CD4-positive, alpha-beta T cell treated with Interleukin-17A for 4 hours (primary cell): ENCODE measurements around the gene ZSWIM5.
A peak's percentile ranks its signal among the peaks of the same experiment; 100 is the strongest.
"Not testable (repeated sequence)": the region's sequence is repeated elsewhere in the genome, so short reads cannot be mapped to it uniquely, and the experiment has no call there.

Experiments
- DNase-seq: peaks from one replicate; pipeline ENCODE4 v3.0.0-alpha.2; 2020; ENCODE audit warnings: mixed read lengths

The ZSWIM5 gene

DNA sequence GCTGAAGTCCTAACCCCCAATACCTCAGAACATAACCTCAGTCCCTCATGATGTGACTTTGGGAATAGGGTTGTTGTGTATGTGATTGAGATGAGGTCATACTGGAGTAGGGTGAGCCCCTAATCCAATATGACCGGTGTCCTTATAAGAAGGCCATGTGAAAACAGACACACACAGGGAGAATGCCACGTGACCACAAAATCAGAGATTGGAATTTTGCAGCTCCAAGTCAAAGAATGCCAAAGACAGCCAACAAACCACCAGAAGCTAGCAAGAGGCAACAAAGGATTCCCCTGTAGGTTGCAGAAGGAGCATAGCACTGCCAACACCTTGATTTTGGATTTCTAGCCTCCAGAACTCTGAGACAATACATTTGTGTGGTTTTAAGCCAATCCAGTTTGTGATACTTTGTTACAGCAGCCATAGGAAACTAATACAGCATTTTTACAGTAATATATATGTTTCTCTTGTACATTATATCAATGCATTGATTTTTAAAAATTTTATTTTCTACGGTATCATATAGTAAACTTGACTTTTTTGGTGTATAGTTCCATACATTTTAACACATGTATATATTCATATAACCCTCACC lies 5.4 kb downstream of the ZSWIM5 start:
- DNase-seq, result no peak

DNA sequence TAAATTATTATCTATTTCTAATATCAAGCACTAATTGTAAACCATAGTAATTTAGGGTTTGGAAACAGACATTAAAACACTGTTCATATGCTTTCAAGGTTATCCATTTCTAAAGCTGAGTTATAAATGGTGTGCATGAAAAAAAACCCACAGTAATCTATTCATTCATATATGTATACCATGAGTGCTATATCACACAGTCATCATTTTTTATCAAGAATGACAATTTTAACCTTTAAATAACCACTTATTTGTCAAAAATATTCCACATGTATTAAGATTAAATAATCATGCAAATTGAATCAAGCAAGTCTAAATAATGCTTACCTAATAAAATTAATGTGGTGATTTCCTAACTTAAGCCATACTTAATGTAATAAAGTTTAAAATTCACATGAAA lies 6.0 kb downstream of the ZSWIM5 start:
- DNase-seq, result no peak

DNA sequence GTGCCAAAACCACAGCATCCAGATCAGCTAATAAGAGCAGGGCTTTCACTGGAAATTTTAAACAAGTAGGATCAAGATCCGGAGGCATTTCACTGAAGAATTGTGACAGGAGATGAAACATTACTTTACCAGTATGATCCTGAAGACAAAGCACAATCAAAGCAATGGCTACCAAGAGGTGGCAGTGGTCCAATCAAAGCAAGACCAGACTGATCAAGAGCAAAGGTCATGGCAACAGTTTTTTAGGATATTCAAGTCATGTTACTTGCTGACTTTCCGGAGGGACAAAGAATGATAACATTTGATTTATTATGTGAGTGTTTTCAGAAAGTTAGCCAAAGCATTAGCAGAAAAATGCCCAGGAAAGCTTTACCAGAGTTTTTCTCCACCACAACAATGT lies 8.2 kb downstream of the ZSWIM5 start:
- DNase-seq, result no peak

DNA sequence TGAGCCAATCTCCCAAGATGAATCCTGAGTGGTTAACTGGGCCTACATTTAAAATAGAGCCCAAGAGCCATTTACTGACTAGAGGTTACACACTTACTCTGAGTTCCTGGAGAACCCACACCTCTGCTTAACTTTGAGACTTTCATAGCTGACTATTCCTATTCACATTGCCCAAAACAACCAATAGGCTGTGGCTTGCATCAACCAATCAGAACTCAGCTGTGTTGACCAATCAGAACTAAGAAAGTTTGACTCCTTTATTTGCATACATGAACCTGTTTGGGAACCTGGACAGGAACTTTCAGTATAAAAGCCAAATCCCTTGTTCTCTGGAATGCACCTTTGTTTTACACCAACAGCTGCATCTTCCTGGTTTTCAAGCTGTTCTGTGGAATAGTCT lies 9.5 kb downstream of the ZSWIM5 start:
- DNase-seq, result no peak

DNA sequence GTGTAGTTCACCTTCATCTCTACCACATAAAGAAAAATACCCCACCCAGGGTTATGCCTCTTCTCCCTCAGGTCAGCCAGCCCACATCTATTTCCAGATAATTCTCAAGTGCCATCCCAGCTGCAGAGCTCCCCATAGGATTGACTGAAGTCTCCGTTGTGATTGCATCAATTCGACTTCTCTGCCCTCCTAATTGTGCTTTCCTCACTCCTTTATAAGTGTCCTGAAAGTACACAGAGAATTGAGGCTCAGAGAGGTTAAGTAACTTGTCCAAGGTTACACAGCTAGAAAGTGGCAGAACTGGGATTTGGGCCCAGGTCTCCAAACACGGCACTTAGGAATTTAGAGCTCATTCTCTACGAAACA lies 15.0 kb downstream of the ZSWIM5 start:
- DNase-seq, result no peak

DNA sequence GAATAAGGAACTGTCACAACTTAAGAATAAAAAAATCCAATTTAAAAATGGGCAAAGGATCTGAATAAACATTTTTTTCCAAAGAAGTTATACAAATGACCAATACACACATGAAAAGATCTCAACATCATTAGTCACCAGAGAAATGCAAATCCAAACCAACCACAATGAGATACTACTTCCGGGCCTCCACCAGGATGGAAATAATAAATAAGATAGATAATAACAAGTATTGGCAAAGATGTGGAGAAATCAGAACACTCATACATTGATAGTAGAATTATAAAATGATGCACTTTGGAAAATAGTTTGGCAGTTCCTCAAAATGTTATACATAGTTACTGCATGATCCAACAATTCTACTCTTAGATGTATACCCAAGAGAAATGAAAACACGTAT lies 18.7 kb downstream of the ZSWIM5 start:
- no peak for DNase-seq

DNA sequence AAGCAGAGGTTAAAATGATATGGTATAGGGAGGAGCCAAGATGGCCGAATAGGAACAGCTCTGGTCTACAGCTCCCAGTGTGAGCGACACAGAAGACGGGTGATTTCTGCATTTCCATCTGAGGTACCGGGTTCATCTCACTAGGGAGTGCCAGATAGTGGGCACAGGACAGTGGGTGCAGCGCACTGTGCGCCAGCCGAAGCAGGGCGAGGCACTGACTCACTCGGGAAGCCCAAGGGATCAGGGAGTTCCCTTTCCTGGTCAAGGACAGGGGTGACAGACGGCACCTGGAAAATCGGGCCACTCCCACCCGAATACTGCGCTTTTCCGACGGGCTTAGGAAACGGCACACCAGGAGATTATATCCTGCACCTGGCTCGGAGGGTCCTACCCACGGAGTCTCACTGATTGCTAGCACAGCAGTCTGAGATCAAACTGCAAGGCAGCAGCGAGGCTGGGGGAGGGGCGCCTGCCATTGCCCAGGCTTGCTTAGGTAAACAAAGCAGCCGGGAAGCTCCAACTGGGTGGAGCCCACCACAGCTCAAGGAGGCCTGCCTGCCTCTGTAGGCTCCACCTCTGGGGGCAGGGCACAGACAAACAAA lies 26.4 kb downstream of the ZSWIM5 start:
- DNase-seq, result not testable (repeated sequence)

DNA sequence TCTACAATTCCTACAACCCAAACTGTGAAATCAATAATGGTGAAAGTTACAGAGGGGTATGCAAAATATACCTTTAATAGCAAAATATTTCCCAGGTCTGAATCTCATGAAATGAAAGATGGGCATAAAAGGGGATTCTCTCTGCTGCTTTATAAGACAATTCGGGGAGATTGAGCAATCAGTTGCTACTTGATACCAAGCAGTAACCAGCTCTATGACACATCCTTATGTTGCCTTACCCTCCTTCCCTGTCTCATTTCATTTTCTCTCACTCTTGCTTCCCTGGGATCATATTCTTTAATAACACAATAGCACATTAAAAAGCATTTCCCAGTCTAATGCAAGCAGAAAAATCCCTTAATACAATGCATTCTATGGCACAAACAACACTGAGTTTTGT lies 29.0 kb downstream of the ZSWIM5 start:
- no peak for DNase-seq

DNA sequence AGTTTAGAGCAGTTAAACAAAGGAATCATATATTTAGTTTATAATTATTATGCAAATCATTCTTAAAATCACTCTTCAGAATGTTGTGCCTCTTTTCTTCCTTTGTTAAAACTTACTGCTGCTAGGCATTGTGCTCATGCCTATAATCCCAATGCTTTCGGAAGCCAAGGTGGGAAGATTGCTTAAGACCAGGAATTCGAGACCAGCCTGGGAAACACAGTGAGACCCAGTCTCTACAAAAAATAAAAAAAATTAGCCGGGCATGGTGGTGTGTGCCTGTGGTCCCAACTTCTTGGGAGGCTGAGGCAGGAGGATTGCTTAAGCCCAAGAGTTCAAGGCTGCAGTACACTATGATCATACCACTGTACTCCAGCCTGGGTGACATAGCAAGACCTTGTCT lies 33.6 kb downstream of the ZSWIM5 start:
- no peak for DNase-seq

DNA sequence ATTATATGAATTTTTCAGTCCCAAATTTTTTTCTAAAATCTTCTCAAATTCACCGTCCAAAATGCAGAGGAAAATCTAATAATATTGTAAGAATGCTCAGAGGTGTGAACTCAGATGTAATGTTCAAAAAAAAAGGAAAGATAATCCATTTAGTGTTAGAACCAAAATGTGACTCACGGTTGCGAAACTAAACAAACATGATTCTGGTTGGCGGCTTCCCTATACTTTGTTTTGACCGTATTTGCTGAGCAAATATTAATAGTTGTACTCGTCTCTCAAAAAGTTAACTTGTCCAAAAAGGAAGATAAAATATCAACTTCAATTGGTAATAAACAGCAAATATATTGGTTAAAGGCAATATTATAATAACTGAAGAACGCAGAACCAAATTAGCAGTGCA lies 34.4 kb downstream of the ZSWIM5 start:
- DNase-seq, result no peak

DNA sequence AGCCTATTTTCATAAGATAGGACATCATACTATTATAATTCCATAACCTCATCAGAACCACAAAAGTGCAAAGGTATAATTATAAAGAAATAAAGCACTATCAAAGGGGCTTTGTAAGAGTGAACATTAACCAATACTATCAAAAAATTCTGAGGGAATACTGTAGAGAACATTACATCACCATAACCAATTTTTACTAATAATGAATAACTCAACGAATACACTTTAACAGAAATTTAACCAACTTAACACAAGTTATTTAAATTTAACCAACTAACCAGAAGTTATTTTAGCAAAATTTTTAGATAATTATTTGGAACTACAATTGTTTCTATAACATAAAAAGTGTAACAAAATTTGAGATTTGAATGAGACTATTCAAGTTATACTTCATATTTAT lies 34.8 kb downstream of the ZSWIM5 start:
- no peak for DNase-seq

DNA sequence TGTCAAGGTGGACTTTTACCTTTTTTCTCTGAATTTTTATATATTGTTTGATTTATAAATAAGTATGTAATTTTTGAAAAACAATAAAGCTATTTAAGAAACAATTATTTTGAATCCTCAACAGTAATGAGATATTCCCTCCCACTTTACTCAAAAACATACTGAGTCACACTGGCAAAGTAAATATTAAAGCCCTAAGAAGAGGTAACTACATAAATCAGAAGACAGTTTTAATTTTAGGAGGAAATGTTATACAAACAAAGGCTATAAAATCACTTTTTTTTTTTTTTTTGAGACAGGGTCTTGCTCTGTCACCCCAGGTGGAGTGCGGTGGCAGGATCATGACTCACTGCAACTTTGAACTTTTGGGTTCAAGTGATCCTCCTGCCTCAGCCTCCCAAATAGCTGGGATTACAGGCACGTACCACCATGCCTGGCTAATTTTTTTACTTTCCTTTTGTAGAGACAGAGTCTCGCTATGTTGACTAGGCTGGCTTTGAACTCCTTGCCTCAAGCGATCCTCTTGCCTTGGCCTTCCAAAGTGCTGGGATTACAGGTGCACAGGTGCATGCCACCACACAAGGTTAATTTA lies 36.2 kb downstream of the ZSWIM5 start:
- DNase-seq, result no peak

DNA sequence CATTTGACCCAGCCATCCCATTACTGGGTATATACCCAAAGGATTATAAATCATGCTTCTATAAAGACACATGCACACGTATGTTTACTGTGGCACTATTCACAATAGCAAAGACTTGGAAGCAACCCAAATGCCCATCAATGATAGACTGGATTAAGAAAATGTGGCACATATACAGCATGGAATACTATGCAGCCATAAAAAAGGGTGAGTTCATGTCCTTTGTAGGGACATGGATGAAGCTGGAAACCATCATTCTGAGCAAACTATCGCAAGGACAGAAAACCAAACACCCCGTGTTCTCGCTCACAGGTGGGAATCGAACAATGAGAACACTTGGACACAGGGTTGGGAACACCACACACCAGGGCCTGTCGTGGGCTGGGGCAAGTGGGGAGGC lies 38.5 kb downstream of the ZSWIM5 start:
- DNase-seq, result not testable (repeated sequence)

DNA sequence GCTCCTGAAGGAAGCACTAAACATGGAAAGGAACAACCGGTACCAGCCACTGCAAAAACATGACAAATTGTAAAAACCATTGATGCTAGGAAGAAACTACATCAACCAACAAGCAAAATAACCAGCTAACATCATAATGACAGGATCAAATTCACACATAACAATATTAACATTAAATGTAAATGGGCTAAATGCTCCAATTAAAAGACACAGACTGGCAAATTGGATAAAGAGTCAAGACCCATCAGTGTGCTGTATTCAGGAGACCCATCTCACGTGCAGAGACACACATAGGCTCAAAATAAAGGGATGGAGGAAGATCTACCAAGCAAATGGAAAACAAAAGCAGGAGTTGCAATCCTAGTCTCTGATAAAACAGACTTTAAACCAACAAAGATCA lies 42.1 kb downstream of the ZSWIM5 start:
- not testable (repeated sequence) for DNase-seq

DNA sequence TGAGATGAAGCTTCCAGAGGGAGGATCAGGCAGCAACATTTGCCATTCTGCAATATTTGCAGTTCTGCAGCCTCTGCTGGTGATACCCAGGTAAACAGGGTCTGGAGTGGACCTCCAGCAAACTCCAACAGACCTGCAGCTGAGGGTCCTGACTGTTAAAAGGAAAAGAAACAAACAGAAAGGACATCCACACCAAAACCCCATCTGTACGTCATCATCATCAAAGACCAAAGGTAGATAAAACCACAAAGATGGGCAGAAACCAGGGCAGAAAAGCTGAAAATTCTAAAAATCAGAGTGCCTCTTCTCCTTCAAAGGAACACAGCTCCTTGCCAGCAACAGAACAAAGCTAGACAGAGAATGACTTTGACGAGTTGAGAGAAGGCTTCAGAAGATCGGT lies 43.3 kb downstream of the ZSWIM5 start:
- not testable (repeated sequence) for DNase-seq

DNA sequence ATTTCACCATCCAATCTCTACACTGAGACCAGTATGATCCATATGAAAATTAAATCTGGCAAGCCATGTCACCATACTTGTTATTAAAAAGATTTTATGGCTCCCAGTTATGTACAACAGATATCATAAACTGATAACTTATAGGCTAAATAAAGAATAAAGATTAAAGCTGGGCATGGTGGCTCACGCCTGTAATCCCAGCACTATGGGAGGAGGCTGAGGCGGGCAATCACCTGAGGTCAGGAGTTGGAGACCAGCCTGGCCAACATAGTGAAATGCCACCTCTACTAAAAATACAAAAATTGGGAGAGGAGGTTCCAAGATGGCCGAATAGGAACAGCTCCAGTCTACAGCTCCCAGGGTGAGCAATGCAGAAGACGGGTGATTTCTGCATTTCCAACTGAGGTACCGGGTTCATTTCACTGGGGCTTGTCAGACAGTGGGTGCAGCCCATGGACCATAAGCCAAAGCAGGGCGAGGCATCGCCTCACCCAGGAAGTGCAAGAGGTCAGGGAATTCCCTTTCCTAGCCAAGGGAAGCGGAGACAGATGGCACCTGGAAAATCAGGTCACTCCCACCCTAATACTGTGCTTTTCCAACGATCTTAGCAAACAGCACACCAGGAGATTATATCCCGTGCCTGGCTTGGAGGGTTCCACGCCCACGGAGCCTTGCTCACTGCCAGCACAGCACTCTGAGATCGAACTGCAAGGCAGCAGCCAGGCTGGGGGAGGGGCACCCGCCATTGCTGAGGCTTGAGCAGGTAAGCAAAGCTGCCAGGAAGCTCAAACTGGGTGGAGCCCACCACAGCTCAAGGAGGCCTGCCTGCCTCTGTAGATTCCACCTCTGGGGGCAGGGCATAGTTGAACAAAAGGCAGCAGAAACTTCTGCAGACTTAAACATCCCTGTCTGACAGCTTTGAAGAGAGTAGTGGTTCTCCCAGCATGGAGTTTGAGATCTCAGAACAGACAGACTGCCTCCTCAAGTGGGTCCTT lies 44.1 kb downstream of the ZSWIM5 start:
- peak; percentile 29 for DNase-seq

DNA sequence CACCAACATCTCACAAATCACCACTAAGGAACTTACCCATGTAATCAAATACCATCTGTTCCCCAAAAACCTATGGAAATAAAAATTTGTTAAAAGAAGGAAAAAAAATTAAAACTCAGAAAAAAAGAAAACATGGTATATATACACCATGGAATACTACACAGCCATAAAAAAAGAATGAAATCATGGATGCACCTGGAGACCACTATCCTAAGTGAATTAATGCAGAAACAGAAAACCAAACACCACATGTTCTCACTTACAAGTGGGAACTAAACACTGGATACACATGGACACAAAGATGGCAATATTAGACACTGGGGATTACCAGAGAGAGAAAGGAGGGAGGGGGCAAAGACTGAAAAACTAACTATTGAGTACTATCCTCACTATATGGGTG lies 50.4 kb downstream of the ZSWIM5 start:
- no peak for DNase-seq

DNA sequence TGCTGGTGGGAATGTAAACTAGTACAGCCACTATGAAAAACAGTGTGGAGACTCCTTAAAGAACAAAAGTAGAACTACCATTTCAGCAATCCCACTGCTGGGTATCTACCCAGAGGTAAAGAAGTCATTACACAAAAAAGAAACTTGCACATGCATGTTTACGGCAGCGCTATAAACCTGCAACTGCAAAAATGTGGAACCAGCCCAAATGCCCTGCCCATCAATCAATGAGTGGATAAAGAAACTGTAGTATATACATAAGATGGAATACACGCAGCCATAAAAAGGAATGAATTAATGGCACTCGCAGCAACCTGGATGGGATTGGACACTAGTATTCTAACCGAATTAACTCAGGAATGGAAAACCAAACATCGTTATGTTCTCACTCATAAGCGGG lies 51.0 kb downstream of the ZSWIM5 start:
- no peak for DNase-seq

DNA sequence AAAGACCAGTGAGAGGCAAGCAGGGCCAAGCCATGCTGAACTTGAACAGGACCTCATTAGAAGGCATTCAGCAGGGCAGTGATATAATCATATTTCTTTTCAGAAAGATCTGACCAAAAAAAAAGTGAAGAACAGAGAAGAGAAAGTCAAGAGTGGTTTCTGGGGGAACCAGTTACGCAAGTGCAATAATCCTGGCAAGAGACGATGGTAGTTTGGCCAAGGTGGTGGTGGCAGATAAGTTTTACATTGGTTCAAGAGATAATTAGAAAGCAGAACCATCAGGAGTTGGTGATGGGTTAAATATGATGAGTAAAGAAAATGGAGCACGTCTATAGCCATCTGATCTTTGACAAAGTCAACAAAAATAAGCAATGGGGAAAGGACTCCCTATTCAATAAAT lies 54.3 kb downstream of the ZSWIM5 start:
- DNase-seq, result no peak

DNA sequence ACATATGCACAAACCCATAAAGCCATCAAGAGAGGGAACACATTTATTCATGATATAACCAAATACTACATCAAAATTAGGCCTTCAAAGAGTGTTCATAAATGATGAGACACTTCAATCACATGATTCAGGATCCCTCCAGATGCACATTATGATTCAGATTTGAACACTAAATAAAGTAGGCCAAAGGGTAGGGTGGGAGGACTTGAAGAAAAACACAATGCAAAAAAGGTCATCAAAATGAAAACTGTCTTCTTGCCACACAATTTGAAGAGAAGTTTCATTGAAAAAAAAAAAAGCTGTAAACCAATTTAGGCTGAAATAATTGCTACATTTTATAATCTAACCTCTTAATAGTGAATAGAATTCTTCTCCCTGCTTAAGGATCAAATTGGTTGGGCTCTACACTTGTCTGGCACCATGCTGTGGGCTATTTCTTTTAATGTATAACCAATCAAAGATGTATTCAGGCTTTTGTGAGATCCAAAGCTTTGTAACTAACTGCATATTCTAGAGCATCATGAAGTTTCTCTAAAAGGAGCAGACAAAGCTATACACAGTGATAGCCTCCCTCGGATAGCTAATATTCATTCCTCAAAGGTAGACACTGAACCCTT lies 58.1 kb downstream of the ZSWIM5 start:
- no peak for DNase-seq

DNA sequence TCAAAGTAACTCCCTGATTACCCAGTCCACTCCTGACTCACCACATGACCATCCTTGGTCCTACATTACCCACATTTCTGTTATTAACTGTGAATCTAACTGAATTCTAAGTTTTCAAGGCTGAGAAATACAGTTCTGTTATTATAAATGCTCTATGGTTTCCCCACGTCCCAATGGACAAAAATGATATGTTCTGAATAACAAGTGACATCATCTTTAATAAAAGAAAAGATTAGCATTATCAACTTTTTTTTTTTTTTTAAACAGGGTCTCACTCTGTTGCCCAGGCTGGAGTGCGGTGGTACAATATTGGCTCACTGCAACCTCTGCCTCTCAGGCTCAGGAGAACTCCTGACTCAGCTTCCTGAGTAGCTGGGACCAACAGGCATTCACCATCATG lies 59.6 kb downstream of the ZSWIM5 start:
- no peak for DNase-seq

DNA sequence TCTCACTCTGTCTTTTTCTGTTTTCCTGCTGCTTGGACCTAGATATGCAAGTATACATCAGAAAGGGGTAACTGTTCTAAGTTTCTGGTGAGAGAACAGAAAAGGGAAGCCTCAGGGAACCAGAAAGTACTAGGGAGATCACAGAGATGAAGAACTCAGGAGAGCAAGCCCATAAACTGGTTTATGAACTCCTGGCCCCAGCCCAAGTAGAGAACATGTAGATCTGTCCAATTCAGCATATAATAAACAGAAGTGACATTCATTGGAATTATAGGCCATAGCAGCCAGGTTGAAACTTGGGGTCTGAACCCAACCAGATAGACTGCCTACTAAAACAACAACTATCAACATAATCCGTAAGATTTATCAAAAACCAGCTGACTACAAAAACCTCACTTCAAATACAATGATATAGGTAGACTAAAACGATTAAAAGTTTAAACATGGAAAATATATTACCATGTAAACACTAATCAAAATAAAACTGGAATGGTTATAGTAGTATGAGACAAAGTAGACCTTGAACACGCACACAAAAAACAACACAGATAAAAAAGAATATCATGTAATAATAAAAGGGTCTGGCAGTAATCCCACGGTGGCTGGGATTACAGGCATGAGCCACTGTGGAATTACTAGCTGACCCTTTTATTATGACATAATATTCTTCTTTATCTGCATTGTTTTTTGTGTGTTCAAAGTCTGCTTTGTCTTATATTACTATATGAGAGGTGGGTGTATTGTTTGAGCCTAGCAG lies 65.0 kb downstream of the ZSWIM5 start:
- no peak for DNase-seq
